Neural cell (in vitro differentiated cells): ENCODE results near the gene MAP7D1. TPM values are rescaled to one million over a fixed set of nuclear protein-coding genes. Genes with fewer than 3 reads are reported as not detected.
"Not testable (repeated sequence)": the region's sequence is repeated elsewhere in the genome, so short reads cannot be mapped to it uniquely, and the experiment has no call there.

Experiments
- H2AFZ ChIP-seq: fragments of 200-600, 300-800 bp; sonication (generic), shearing (Covaris generic); 2 replicates; pipeline ENCODE4 v1.6.0; 2014; ENCODE audit warnings: low read depth, mild to moderate bottlenecking, antibody characterized with exemption, low read length, moderate library complexity
- H3F3A ChIP-seq: fragments of 200-600 bp; shearing (Covaris generic); 2 replicates; pipeline ENCODE4 v1.6.1; 2016; ENCODE audit warnings: mild to moderate bottlenecking, moderate library complexity, mixed read lengths, antibody characterized with exemption, low read length; ENCODE audit not compliant: insufficient read depth, poor library complexity, severe bottlenecking
- H3K27ac ChIP-seq: fragments of 200-600, 300-800 bp; sonication (generic), shearing (Covaris generic); 2 replicates; pipeline ENCODE4 v1.5.1; 2014; ENCODE audit warnings: mild to moderate bottlenecking, low read length, moderate library complexity
- H3K27me3 ChIP-seq: fragments of 300-800, 200-600 bp; sonication (generic), shearing (Covaris generic); 2 replicates; pipeline ENCODE4 v1.6.0; 2014; ENCODE audit warnings: mild to moderate bottlenecking, low read depth, low read length, moderate library complexity; ENCODE audit not compliant: insufficient read depth
- H3K36me3 ChIP-seq: fragments of 300-800, 200-600 bp; sonication (generic), shearing (Covaris generic); 2 replicates; pipeline ENCODE4 v1.5.1; 2014; ENCODE audit warnings: mild to moderate bottlenecking, antibody characterized with exemption, low read length, moderate library complexity; ENCODE audit not compliant: insufficient read depth
- H3K4me2 ChIP-seq: fragments of 300-800, 200-600 bp; sonication (generic), shearing (Covaris generic); 2 replicates; pipeline ENCODE4 v1.6.0; 2014; ENCODE audit warnings: mild to moderate bottlenecking, low read length
- H3K4me3 ChIP-seq: fragments of 300-800, 200-600 bp; sonication (generic), shearing (Covaris generic); 2 replicates; pipeline ENCODE4 v1.5.1; 2014; ENCODE audit warnings: mild to moderate bottlenecking, low read length, moderate library complexity
- H3K79me2 ChIP-seq: fragments of 200-600 bp; shearing (Covaris generic); replicated peaks from 2 replicates; pipeline ENCODE4 v1.6.0; 2014; ENCODE audit warnings: mild to moderate bottlenecking, low read length, moderate library complexity; ENCODE audit not compliant: insufficient read depth
- H3K9ac ChIP-seq: fragments of 300-800, 200-600 bp; sonication (generic), shearing (Covaris generic); 2 replicates; pipeline ENCODE4 v1.6.1; 2016; ENCODE audit warnings: mild to moderate bottlenecking, low read length, mixed read lengths
- H3K9me2 ChIP-seq: fragments of 200-600 bp; shearing (Covaris generic); 2 replicates; pipeline ENCODE4 v1.6.1; 2016; ENCODE audit warnings: mild to moderate bottlenecking, low read length, mixed read lengths; ENCODE audit not compliant: insufficient read depth
- H3K9me3 ChIP-seq: fragments of 200-600, 300-800 bp; sonication (generic), shearing (Covaris generic); 2 replicates; pipeline ENCODE4 v1.6.1; 2016; ENCODE audit warnings: mild to moderate bottlenecking, mixed run types, low read length, moderate library complexity, mixed read lengths
- H4K20me1 ChIP-seq: fragments of 200-600 bp; shearing (Covaris generic); 2 replicates; pipeline ENCODE4 v1.6.1; 2016; ENCODE audit warnings: mild to moderate bottlenecking, mixed run types; ENCODE audit not compliant: insufficient read depth
- CTCF ChIP-seq: fragments of 450-650 bp; IDR thresholded peaks from 2 replicates; pipeline ENCODE4 v1.5.1; 2014; ENCODE audit warnings: antibody characterized with exemption, mild to moderate bottlenecking, moderate library complexity; ENCODE audit not compliant: poor library complexity, severe bottlenecking
- EP300 ChIP-seq: fragments of 450-650 bp; conservative IDR thresholded peaks from 2 replicates; pipeline ENCODE4 v1.6.1; 2014; ENCODE audit warnings: antibody characterized with exemption, mild to moderate bottlenecking, moderate library complexity; ENCODE audit not compliant: poor library complexity, severe bottlenecking
- EZH2 ChIP-seq: fragments of 200-600, 300-800 bp; shearing (Covaris generic), sonication (generic); IDR thresholded peaks from 2 replicates; pipeline ENCODE4 v1.6.1; 2014; ENCODE audit warnings: antibody characterized with exemption, low read length, borderline replicate concordance, mild to moderate bottlenecking; ENCODE audit not compliant: insufficient read depth, poor library complexity, severe bottlenecking
- POLR2AphosphoS5 ChIP-seq: IDR thresholded peaks from 2 replicates; pipeline ENCODE4 v1.6.1; 2012
- RAD21 ChIP-seq: fragments of 450-650 bp; conservative IDR thresholded peaks from 2 replicates; pipeline ENCODE4 v1.6.1; 2014; ENCODE audit warnings: antibody characterized with exemption, mild to moderate bottlenecking, moderate library complexity
- REST ChIP-seq: IDR thresholded peaks from 2 replicates; pipeline ENCODE4 v1.6.1; 2012; ENCODE audit warnings: borderline replicate concordance
- SMC3 ChIP-seq: fragments of 450-650 bp; conservative IDR thresholded peaks from 2 replicates; pipeline ENCODE4 v1.6.1; 2014; ENCODE audit warnings: antibody characterized with exemption, mild to moderate bottlenecking, moderate library complexity; ENCODE audit not compliant: poor library complexity
- TAF1 ChIP-seq: IDR thresholded peaks from 2 replicates; pipeline ENCODE4 v1.6.1; 2012; ENCODE audit warnings: low read depth
- polyA plus RNA-seq: library from polyadenylated mRNA; depleted of rRNA; stranded (reverse); fragments of >200 nt; gene quantifications from 2 replicates; pipeline ENCODE4 v1.2.3, GENCODE V29; 2014

The MAP7D1 gene
- polyA plus RNA-seq, 1 donor from 2014 or later: 142 TPM

- H3K4me2 ChIP-seq: no peak overlapping the region
- no peak overlapping the region for H3K9ac ChIP-seq
- H3K9me3 ChIP-seq: no peaks in the 10 kb centered on the region
- no peaks in the 10 kb centered on the region for H3K36me3 ChIP-seq
- no peak overlapping the region for H3K4me3 ChIP-seq
- H3F3A ChIP-seq: no peaks in the 10 kb centered on the region
- TF ChIP-seq REST (no peak), TAF1 (no peak), CTCF (peak; percentile 77), RAD21 (peak; percentile 76), SMC3 (peak; percentile 88)
- H2AFZ ChIP-seq: no peak overlapping the region
- no peak overlapping the region for H3K27ac ChIP-seq
- no peaks in the 10 kb centered on the region for H3K9me2 ChIP-seq
- no peaks in the 10 kb centered on the region for H3K27me3 ChIP-seq
- no peaks in the 10 kb centered on the region for H4K20me1 ChIP-seq
- no peaks in the 10 kb centered on the region for H3K79me2 ChIP-seq
These were observed 32.0 kb downstream of the MAP7D1 start for GRCh38 chr1:36187800-36188593.

- not testable (repeated sequence) for H3K9me3 ChIP-seq, H3K4me2 ChIP-seq, H3K79me2 ChIP-seq, H3K27ac ChIP-seq, H3K9me2 ChIP-seq, H3K27me3 ChIP-seq, H3K4me3 ChIP-seq, H2AFZ ChIP-seq, H3K36me3 ChIP-seq, H3F3A ChIP-seq, H4K20me1 ChIP-seq, H3K9ac ChIP-seq
These were observed 40.8 kb downstream of the MAP7D1 start for GRCh38 chr1:36196805-36197204.

- H3K9me2 ChIP-seq: no peaks in the 10 kb centered on the region
- H3K27me3 ChIP-seq: no peaks in the 10 kb centered on the region
- no peak overlapping the region for H3K27ac ChIP-seq
- H2AFZ ChIP-seq: no peak overlapping the region
- no peaks in the 10 kb centered on the region for H4K20me1 ChIP-seq
- no peak overlapping the region for H3K4me2 ChIP-seq
- H3K79me2 ChIP-seq: no peaks in the 10 kb centered on the region
- H3F3A ChIP-seq: no peaks in the 10 kb centered on the region
- no peak overlapping the region for H3K4me3 ChIP-seq
- no peak overlapping the region for H3K9ac ChIP-seq
- no peaks in the 10 kb centered on the region for H3K9me3 ChIP-seq
- H3K36me3 ChIP-seq: no peaks in the 10 kb centered on the region
- TF ChIP-seq EZH2 (no peak), POLR2AphosphoS5 (no peak), SMC3 (no peak), TAF1 (no peak), EP300 (no peak), REST (no peak), CTCF (no peak), RAD21 (no peak)
These were observed 42.7 kb downstream of the MAP7D1 start for GRCh38 chr1:36198641-36199040.
